GM21390 (cell line): Measurements from ENCODE around the gene STEAP1B.
A peak's percentile ranks its signal among the peaks of the same experiment; 100 is the strongest.
"Not testable (repeated sequence)": the region's sequence is repeated elsewhere in the genome, so short reads cannot be mapped to it uniquely, and the experiment has no call there.

Experiments used
- ATAC-seq: cut with Tn5 transposase; IDR thresholded peaks from one replicate; pipeline ENCODE4 v1.9.1; 2021; ENCODE audit not compliant: unreplicated experiment

The STEAP1B gene

DNA sequence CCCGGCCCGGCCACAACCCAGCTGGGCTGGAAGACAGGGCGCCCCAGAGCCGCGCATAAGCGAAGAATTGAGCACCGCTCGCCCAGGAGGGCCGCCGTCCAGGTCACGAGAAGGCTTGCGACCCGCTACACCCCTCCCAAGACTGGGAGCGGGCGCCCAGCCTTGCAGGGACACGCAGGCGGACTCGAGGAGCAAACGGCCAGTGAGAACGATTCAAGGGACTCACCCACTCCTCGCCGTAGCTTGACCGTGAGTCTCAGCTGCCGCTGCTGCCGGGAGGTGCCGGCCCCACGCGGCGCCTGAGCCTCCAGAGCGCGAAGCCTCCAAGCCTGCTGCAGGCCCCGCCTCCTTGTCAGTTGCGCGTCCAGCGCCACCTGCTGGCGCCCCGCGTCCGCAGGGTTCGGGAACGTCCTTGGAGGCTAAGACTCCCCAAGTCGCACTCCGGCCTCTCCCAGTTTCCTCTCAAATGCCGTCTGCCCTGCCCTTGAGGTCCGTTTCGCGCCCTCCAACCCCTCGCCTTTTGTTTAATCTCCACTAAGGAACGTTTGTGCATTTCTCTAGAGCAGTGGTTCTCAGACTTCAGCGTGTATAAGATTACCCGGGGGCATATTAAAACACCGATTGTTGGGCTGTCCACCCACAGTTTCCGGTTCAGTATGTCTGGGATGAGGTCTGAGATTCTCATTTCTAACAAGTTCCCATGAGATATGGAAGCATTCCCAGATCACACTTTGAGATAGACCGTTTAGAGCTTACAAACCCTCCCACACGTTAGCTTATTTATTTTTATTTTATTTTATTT is at the start of gene STEAP1B:
STEAP1B (minus strand) TSS at position 301 of the 802 bp plus-strand sequence. CDS start 5,333 bp downstream, outside the sequence.
- ATAC-seq = peak; percentile 98

DNA sequence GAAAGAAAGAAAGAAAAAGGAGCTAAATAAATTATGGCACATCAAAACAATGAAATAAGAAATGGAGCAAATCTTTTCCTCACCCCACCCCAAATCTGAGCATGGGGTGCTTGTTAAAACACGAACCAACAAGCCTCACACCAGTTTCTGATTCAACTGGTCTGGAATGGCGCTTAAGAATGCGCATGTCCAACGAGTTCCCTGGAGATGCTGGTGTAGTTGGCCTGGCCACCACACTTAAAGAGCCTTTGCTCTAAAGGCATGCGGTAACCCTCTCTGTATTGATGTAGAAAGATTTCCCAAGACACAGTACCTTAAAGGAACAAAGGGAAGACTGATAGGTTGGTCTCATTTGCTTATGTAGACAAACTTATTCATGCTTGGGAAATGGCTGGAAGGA is 49.1 kb upstream of the STEAP1B start:
- no peak for ATAC-seq

DNA sequence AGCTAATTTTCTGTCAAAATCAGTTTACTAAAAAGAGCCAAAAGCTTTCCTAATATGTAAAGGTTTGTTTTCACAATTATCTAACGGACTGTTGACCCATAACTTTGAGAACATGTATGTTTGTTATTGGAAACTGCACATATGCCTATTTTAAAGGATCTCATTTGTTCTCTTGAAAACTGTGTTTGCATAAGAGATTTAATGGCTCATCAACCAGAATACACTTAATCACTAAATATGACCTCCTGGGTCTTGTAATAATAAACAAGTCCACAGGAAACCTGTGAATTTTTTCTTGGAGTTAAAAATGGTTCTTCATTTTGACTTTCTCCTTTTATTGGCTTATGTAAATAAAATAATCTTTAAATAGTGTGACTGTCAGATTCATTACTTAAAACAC is 48.3 kb upstream of the STEAP1B start:
- ATAC-seq = no peak

DNA sequence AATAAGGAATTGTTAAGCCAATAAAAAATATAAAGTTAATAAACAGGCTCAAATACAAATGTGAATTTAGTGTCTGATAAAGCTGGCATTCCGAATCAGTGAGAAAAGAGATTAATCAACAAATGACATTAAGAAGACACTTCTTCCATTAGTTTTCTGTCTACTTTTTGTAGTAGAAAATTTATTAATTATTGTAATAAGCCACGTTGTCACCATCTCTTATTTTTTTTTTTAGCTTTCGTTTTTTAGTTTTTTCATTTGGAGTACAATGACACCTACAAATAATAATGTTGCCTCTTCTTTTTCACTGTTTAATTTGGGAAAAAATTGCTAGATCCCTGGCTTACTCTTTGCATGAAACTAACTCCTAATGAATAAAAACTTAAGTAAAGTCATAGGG is 46.8 kb upstream of the STEAP1B start:
- ATAC-seq = no peak

DNA sequence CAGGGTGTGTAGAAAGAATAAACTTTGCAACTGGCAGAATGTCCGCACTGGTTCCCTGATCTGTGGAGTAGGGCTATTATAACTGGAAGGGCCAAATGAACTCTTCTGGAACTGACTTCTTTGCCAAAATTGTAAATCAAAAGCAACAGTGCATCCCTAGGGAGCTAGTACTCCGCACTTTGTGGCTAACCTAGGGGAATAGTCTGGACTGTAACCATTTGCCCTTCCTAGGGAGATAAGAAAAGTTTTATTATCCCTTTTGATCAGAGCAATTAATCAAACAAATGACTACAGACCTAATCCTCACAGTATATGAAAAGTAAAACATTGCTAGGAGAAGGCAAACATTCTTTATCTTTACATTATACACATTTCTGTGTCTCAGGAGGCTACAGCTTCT is 45.5 kb upstream of the STEAP1B start:
- ATAC-seq = no peak

DNA sequence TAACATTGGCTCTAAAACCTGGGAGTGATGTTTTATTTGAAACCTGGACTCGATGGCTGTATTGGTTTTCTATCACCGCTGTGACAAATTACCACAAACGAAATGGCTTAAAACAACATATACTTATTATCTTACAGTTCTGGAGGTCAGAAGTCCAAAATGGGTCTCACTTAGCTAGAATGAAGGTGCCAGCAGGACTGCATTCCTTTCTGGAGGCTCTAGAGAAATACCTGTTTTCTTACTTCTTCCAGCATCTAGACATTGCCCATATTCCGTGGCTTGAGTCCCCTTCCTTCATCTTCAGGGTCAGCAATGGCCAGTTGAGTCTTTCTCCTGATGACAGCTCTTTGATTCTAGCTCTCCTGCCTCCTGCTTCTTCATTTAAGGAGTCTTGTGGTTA is 44.3 kb upstream of the STEAP1B start:
- no peak for ATAC-seq

DNA sequence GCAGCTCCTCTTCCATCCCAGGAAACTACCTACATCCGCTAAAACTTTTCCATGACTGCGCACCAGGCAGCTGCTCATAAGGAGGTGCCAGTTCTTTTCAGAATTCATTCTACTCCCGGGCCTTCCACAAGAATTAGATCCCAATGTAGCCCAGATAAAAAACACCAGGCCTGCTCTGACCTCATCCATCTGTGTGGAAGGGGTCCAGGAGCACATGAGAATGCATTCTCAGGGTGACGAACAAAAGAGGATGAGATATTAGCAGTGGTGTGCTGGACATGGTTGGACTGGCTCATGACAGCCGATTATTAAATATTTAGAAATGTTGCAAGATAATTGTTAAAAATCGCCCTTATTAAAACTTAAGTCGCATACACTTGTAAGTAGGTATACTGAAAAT is 43.2 kb upstream of the STEAP1B start:
- no peak for ATAC-seq

DNA sequence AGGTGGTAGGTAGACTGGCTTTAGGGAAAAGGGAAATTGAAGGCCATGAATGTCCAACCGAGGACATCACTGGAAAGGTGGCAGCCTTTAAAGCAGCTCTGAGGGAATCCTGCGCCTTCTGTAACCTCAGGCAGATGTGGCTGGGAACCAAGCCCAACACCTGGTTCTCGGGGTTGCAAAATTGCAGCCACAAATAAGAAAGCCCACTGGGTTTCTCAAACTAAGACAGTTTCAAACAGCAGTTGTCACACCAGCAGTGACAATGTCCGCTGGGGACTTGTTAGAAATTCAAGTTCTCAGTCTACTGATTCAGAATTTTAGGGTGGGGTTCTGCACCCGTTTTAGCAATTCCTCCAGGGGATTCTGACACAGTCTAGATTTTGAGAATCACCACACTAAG is 42.7 kb upstream of the STEAP1B start:
- ATAC-seq = no peak

DNA sequence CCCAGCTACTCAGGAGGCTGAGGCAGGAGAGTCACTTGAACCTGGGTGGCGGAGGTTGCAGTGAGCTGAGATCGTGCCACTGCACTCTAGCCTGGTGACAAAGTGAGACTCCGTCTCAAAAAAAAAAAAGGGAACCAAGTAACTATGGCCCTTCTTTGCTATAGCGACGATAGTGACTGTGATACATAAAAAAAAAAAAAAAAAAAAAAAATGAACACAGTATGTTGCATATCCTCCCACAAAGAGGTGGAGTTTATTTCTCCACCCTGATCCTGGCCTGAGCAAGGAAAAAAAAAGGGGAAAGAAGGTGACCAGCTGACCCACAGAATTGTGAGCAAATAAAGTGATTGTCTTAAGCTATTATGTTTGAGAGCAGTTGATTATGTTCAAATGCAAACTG is 42.3 kb upstream of the STEAP1B start:
- no peak for ATAC-seq

DNA sequence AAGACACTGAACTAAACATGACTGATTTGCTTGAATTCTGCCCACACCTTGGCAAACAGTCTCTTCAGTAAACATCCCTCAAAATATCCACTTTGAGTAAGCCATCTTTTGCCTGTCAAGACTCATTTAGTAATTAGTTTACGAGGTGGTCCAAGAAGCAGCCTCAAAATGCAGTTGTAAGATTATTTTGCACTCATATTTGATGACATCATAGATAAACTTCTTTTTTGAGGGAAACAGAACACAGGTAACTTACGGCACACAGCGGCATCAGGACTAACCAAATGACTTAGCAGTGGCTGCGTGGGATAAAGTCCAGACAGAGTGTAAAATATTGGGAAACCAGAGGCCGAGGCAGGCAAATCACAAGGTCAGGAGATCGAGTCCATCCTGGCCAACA is 41.8 kb upstream of the STEAP1B start:
- ATAC-seq = no peak

DNA sequence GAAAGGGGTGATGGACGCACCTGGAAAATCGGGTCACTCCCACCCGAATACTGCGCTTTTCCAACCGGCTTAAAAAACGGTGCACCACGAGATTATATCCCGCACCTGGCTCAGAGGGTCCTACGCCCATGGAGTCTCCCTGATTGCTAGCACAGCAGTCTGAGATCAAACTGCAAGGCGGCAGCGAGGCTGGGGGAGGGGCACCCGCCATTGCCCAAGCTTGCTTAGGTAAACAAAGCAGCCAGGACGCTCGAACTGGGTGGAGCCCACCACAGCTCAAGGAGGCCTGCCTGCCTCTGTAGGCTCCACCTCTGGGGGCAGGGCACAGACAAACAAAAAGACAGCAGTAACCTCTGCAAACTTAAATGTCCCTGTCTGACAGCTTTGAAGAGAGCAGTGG is 28.5 kb upstream of the STEAP1B start:
- ATAC-seq = not testable (repeated sequence)

DNA sequence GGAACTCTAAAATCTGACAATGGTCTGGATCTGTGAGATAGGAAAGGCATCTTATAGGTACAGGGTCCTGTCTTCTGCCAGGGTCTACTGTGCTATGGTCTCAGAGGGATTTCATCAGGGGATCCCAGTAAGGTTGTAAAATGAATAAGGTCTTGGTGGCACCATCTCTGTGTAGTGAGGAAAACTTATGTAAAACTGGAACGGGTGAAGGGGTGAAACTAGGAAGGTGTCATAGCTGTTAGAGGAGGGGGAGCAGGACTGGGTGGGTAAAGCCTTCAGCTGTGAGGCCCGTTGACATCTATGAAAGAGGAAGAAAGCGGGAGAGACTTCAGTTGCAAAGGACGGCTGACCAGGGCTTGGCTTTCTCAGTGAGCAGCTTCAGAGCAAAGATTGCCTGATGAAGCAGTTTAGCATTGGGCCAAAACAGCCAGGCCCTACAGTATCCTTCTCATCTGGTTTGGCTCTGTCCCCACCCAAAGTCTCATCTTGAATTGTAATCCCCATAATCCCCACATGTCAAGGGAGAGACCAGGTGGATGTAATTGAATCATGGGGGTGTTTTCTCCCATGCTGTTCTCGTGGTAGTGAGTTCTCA is 24.5 kb upstream of the STEAP1B start:
- not testable (repeated sequence) for ATAC-seq

DNA sequence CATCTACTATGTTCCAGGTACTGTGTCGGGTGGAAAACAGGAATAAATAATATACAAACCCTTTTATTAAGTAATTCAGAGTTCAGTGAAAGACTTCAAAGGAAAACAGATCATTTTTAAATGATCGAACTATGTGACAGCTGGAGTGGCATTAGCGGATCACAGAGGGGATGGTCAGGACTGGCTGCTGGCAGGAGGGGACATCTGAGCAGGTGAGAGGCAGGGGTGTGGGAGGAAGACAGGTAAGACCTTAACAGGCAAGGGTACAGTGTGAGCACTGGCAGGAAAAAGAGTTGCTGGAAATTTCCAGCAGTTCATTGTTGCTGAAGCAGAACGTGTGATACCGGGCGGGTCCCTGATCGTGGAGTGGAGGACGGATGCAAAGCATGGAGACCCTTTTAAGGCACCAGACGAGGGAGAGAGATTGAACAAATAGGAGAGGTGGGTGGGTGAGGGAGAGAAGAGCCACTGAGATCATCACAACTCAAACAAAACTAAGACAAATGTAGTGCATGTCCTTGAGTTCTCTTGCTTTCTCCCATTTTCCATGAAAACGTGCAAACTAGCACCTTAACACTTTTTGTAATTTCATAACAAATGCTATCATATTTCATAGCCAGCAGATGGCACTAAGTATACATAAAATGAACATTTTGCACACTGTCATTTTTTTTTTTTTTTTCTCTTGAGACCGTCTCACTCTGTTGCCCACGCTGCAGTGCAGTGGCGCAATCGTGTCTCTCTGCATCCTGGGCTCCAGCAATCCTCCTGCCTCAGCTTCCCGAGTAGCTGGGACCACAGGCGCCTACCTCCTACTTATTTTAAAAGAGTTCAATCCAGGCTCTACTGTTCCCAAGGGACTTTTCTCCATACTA is 23.7 kb upstream of the STEAP1B start:
- ATAC-seq = not testable (repeated sequence)

DNA sequence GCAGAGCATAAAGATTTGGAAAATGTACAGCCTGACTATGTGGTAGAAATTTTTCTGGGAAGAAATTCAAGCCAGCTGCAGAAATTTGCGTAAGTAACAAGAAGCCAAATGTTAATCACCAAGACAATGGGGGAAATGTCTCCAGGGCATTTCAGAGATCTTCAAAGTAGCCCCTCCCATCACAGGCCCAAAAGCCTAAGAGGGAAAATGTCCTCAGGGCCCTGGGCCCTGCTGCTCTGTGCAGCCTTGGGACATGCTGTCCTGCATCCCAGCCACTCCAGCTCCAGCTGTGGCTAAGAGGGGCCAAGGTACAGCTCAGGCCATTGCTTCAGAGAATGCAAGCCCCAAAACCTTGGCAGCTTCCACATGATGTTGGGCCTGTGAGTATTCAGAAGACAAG is 19.6 kb upstream of the STEAP1B start:
- not testable (repeated sequence) for ATAC-seq

DNA sequence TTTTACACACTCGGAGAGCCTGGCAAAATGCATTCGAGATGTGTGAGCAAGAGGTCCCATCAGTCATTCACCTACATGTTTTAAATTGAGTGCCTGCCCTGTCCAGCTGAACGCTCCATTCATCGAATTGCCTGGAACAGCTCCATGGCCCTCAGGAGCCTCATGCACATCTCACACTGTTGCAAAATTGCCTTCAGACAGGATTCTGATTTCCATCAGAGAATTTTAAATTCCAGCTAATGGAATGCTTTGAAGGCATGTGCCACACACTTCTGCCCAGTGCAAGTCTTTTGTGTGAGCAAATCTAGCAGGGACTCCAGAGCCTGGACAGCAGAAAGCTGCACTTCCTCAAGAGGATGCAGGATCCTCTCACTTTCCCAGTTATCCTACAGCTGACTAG is 17.0 kb upstream of the STEAP1B start:
- not testable (repeated sequence) for ATAC-seq

DNA sequence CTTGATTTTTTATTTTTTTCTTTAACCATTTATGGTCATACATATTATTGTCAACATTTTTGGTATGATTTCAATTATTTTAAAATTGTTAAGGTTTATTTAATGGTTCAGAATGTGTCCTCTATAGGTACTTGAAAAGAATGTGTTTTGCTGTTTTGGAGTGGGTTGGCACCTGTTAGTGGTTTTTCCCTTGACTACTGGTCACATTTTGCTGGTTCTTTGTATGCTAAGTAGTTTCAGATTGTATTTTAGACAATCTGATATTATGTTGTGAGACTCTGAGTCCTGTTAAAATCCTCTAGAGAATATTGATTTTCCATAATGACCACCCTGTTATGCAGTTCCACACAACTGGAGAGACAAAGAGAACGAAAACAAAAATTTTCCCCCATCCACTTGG is 15.0 kb upstream of the STEAP1B start:
- not testable (repeated sequence) for ATAC-seq

DNA sequence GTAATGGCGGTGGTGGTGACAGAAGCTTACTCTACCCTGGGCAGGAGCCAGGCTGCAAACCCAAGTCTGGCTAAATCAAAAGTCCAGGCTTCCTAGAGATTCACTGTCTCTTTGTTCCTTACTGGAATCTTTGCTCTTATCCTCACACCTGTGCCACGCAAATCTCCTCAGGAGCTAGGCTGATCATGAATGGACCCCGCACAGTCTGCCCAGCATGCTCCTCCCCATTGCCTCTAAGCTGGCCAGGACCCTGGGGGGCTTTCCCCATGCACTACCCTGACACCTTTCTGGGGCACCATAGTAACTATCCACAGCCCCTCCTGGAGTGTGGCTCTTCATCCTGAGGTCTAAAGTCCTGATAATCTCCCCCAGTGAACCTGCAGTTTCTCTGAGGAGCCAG is 7.3 kb upstream of the STEAP1B start:
- ATAC-seq = not testable (repeated sequence)

DNA sequence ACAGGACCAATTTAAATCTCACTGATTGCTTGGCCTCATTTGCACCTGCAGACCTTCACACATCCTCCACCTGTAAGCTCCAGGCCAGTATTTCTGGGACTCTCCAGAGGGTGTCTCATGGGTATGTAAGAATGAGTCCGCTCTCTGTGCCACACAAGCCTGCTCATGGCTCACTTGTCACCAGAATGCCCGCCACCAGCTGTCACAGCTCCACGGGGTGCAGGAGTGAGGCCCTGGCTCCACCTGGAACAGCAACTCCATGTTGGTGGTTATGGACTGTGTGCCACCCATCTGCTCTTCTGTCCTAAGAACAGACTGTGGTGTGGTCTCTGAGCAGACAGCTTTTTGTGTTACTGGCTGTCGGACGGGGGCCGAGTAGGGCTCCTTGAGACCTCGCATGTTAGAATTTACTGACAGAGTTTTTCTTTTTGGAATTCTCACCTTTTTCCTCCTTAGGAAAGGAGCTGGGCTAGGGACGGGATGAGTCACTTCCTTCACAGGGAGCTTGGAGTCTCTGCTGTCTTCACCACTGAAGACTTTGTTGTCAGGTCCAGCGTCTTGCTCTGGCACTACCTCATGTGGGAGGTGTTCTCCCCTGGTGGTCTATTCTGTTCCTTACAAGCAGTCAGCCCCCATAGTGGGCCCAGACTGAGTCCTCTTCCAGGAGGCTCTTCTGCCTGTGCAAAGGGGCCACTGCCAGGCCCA is 6.5 kb upstream of the STEAP1B start:
- not testable (repeated sequence) for ATAC-seq

DNA sequence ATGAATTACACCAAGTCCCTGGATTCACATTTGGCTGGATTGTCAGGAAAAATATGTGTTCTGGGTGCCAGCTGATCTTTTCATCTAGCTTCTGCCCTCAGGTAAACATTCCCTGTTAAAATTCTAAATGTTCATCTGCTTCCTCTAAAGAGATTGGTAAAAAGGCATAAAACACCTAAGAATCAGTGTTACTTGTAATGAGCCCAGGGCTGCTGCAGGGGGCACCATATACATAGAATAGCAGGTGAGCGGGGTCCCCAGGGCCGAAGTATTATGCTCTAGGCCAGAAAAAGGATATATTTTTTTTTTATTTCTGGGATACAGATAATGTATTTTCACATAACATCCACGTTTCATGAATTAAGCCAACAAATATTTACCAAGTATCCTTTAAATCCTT is 4.5 kb upstream of the STEAP1B start:
- not testable (repeated sequence) for ATAC-seq

DNA sequence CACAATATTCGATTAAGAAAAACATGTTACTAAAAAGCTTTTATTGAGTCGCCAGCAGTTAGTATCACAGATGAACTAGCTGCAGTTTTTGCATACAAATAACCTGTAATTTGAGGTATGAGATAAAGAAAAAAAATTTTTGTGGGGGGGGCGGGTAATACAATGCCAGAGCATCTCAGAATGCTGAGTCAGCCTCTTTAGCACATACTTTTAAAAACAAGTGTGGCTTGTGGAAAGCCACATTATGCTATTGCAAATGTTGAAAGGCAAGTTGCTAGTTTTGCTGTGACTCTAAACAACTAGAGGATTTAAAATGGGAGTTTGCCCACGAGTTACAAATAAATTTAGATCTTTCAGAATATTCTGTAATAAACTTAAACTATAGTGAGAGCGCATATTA is 2.1 kb upstream of the STEAP1B start:
- ATAC-seq = not testable (repeated sequence)

DNA sequence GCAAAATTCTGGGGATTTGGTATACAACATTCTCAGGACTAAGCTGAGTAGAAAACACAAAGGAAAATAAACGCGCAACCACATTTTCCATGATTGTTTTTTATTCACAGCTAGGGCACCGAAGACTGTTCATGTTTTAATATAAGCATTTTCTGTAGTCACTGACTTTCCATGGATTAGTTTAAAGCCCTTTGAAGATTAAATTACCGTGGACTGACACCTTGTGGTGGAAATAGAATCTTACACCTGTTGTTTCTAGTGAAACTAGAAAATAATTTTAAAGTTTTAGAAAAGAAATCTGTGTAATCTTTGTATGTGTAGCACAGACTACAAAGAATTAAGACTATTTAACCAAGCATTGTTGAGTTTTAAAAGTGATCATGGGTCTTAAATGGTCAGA is 1.3 kb upstream of the STEAP1B start:
- ATAC-seq = not testable (repeated sequence)
